Activated naive CD4-positive, alpha-beta T cell treated with Interleukin-2 at 50 U/mL for 16 hours (primary cell): ENCODE measurements around the gene GPR39.

ENCODE experiments used
- DNase-seq: peaks from one replicate; pipeline ENCODE4 v3.0.0-alpha.2; 2020

Gene GPR39

GRCh38 chr2:132609101-132609890 lies 192.7 kb downstream of the GPR39 start:
- no peak for DNase-seq

- DNase-seq: no peak
Observed at GRCh38 chr2:132611719-132612118, 195.1 kb downstream of the GPR39 start.

DNA sequence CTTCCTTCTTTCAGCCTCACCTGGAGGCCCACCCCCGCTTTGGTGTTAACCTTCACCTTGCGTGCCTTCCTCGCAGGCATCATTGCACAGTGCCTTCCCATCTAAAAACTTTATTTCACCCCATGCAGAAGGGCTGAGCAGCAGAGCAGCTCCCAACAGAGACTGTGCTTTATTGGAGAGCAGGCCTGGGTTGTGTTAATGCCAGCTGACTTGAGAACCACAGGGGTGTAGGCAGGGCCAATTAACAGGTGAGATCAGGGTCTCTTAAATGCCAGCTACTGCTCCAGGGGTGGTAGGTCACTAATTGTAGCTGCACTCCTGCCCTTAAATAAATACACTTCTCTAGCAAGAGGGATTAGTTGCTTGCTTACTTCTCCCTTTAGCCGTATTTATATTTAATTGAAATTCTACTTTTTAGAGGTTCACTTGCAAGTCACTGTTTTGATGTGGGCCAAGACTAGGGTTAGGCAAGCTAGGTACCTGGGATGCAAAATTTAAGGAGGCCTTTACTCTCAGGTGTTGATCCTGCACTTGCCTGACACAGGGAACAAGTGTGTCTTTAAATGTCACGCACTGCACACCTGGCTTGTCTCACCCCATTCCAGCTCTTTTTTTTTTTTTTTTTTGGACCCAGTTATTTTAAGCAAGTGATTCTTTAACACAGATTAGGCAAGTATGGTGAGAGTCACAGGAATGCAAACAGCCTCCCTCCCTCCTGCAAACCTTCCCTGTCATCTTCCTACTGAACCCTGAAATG lies 198.9 kb downstream of the GPR39 start:
- no peak for DNase-seq

GRCh38 chr2:132617989-132618388 lies 201.4 kb downstream of the GPR39 start:
- no peak for DNase-seq

GRCh38 chr2:132618734-132619133 lies 202.1 kb downstream of the GPR39 start:
- no peak for DNase-seq

GRCh38 chr2:132620115-132620514 lies 203.5 kb downstream of the GPR39 start:
- DNase-seq: no peak

DNA sequence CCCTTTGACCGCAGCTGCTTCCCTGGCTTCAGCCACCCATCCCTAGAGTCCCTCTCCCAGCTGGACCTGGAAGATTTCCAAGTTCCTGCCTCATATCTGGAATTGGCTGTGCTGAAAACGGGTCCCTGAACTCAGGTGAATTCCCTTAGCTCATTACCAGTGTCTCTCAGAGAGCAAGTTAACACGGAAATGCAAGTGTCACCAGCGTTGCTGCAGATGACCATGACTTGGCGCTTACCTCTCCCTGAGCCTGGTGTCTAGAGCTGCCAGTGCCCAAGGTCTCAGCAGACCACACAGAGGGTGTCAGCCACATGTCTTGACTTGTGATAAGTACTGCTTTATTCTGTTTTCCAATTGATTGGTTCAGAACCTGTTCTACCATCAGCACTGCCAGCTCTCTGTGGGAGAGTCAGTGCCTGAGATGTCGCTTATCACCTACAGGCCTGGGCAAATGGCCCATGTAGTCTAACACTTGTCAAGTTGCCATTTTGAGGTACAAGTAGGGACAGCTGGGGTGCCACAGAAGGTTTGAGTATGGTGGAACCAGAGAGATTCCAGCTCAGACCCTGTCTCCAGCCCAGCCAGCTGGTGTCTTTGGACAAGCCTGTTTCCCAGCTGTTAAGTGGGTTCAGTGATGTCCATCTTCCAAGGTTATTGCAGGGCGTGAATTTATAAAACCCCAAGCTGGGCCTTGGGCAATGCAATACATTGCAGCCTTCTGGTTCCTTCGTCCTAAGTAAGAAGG lies 204.7 kb downstream of the GPR39 start:
- DNase-seq: no peak

- DNase-seq: no peak
Observed at GRCh38 chr2:132623096-132623839, 206.7 kb downstream of the GPR39 start.

- no peak for DNase-seq
Observed at GRCh38 chr2:132627536-132627935, 210.9 kb downstream of the GPR39 start.

DNA sequence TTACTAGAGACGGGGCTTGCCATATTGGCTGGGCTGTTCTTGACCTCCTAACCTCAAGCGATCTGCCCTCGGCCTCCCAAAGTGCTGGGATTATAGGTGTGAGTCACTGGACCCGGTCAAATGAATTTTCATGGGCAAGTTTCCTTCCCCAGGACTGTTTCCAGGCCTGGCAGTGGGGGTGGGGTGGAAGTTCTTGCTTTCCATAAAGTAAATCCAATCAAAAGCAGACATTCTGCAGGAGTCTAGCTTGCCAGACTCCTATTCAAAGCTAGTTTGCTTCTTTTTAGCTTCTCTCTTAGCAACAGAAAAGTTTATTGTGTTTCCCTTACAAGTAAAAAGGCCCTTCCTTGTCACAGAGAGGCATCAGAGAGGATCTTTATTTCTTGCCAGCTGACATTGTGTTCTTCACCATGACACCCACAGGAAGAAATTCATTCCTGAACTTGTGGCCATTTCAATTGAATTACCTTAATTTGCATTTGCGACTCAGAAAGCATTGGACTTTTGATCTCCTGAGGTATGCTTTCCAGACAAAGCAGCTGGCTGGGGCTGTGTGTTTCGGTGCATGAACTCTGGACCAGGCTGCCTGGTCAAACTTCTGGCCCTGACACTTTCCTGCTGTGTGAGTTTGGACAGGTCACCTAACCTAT lies 215.5 kb downstream of the GPR39 start:
- DNase-seq: no peak

GRCh38 chr2:132633635-132634034 lies 217.0 kb downstream of the GPR39 start:
- DNase-seq: no peak

DNA sequence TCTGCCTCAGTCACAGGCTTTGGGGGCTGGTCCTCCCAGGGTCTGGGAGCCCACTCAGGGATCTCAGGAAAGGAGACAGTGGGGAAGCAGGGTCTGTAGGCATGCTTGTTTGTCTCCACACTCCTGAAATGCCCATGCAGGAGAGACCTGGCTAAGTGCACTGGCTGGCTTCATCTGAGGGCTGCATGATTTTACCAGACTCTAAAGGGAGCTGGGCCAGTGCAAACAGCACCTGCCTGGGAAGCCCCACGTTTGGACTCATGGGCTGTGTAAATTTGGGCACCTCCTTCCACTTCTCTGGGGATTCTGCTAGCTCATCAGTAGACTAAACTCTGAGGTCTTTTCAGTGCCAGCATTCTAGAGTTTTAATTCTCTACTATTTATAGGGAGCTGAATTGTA lies 219.7 kb downstream of the GPR39 start:
- no peak for DNase-seq

- no peak for DNase-seq
Observed at GRCh38 chr2:132638313-132639040, 221.9 kb downstream of the GPR39 start.

DNA sequence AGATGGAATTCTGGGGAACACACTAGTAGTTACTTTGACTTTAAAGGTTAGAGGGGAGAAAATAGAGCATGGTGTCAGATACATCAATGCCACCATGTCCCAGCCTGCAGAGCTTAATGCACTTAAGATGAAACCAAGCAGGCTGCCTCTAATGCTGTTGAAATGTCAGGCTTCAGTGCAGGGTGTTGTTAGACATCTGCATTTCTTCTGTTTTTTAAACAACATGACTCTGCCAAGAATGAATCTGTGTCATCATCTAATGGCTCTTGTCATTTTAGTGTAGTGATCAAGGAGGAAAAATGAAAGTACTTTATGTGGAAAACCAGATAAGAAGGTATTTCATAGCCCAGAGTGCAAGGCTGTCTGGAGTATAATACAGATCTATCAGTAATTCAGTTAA lies 223.5 kb downstream of the GPR39 start:
- DNase-seq: no peak

- DNase-seq: no peak
Observed at GRCh38 chr2:132641819-132642218, 225.2 kb downstream of the GPR39 start.

- no peak for DNase-seq
Observed at GRCh38 chr2:132642415-132642814, 225.8 kb downstream of the GPR39 start.

- no peak for DNase-seq
Observed at GRCh38 chr2:132645176-132645575, 228.6 kb downstream of the GPR39 start.

DNA sequence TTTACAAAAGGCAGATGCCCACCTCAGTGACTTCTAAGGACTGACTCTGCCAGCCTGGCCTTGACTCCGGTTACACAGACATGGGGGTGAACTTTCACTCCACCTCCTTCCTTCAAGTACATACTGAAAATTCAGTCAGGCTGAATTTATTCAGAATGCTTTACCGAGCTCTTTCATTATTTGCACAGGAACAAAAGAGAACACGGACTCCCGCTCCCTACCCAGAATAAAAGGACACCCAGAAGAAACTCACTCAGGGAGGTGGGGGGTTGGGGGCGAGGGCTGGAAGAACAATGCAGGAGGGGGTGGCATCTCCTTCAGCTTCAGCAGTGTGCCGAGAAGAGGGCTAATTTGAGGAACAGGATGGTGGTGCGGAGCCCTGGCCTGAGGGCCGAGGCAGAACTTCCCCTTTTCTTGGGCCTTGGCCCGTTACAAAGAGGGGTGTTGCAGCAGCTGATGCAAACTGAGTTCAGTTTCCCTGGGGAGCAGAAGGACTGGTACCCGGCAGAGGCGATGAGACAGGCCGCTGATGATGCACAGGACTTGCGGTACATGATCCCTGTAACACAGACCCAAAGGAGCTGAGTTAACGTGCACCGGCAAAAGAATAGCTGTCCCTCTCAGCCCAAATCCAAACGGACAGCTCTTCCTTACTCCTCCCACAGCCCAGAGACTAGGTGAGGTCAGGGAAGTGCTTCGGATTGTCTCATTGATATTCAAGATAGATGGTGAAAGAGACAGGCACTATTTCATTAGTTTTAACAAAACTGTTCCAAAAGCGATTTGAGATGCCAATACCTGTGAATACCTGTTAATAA lies 229.3 kb downstream of the GPR39 start:
- no peak for DNase-seq

DNA sequence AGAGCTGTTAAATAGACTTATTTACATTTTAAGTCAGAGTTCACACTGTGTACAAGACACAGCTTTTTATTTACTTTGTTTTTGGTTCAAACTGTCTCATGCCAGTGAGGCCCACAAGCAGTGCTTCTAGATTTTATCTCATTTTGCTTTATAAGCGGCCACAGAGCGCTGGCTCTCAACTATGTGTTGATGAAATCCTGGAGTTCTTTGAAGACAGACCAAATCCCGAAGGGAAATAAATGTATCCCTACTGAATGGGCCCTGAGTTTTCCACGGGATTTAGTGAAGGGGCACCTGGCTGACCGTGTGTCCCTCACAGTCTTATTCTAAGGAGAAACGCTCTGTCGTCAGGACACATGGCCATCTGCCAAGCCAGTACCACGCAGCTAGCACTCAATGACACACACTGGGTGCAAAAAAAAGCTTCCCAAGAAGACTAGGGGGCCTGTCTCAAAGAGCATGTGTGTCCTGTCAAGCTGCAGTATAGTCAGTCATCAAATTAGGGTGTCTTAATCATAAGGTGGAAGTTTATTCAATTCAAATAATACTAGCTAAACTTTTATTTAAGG lies 230.0 kb downstream of the GPR39 start:
- DNase-seq: no peak
